ENCODE data around the gene PANK2.
A peak's percentile ranks its signal among the peaks of the same experiment; 100 is the strongest.
"Not testable (repeated sequence)": the region's sequence is repeated elsewhere in the genome, so short reads cannot be mapped to it uniquely, and the experiment has no call there.

The PANK2 gene

GRCh38 chr20:3889489-3890397 lies 556 bp downstream of the PANK2 start:
- Histone ChIP-seq H3K27me3 (ENCODE audit: control insufficient read depth, insufficient read depth, low read length) (no peaks in the 10 kb centered on the region), H3K4me3 (ENCODE audit: low read length) (peak overlapping the region; percentile 93), H3K9me3 (ENCODE audit: control insufficient read depth, insufficient read depth, low read length) (no peaks in the 10 kb centered on the region), H3K4me1 (ENCODE audit: control insufficient read depth, insufficient read depth, low read length) (peaks cover 1% of the 10 kb centered on the region; the same call in 1 of the 2 replicates), H3K27ac (ENCODE audit: low read length) (no peak overlapping the region), H3K36me3 (ENCODE audit: control insufficient read depth, insufficient read depth, low read length) (peaks cover under 1% of the 10 kb centered on the region; the same call in 1 of the 2 replicates)
- DNase-seq (ENCODE audit: low read depth, low spot score), result no peak
- WGBS (ENCODE audit: insufficient coverage, insufficient read length), result no CpG with 5 or more reads among the region's 68 CpGs

GRCh38 chr20:3890398-3890751 lies 1.2 kb downstream of the PANK2 start:
- Histone ChIP-seq H3K27ac (ENCODE audit: low read length) (no peak overlapping the region), H3K4me1 (ENCODE audit: control insufficient read depth, insufficient read depth, low read length) (peaks cover 4% of the 10 kb centered on the region; the same call in 1 of the 2 replicates), H3K27me3 (ENCODE audit: control insufficient read depth, insufficient read depth, low read length) (no peaks in the 10 kb centered on the region), H3K9me3 (ENCODE audit: control insufficient read depth, insufficient read depth, low read length) (no peaks in the 10 kb centered on the region), H3K4me3 (ENCODE audit: low read length) (peak overlapping the region; percentile 93), H3K36me3 (ENCODE audit: control insufficient read depth, insufficient read depth, low read length) (peaks cover 4% of the 10 kb centered on the region; the same call in 1 of the 2 replicates)
- DNase-seq (ENCODE audit: low read depth, low spot score), result no peak
- WGBS (ENCODE audit: insufficient coverage, insufficient read length), result no CpG with 5 or more reads among the region's 3 CpGs

GRCh38 chr20:3890999-3891929 lies 2.1 kb downstream of the PANK2 start:
- DNase-seq (ENCODE audit: low read depth, low spot score), result no peak
- H3K36me3 ChIP-seq (ENCODE audit: control insufficient read depth, insufficient read depth, low read length), result peaks cover 4% of the 10 kb centered on the region; the same call in 1 of the 2 replicates
- no peak overlapping the region for H3K27ac ChIP-seq (ENCODE audit: low read length)
- H3K27me3 ChIP-seq (ENCODE audit: control insufficient read depth, insufficient read depth, low read length), result no peaks in the 10 kb centered on the region
- H3K9me3 ChIP-seq (ENCODE audit: control insufficient read depth, insufficient read depth, low read length), result no peaks in the 10 kb centered on the region
- peaks cover 4% of the 10 kb centered on the region; the same call in 1 of the 2 replicates for H3K4me1 ChIP-seq (ENCODE audit: control insufficient read depth, insufficient read depth, low read length)
- peak overlapping the region; percentile 93; the same call in 1 of the 2 replicates for H3K4me3 ChIP-seq (ENCODE audit: low read length)
- WGBS (ENCODE audit: insufficient coverage, insufficient read length), result no CpG with 5 or more reads among the region's 16 CpGs

GRCh38 chr20:3894796-3895195 lies 5.6 kb downstream of the PANK2 start:
- DNase-seq (ENCODE audit: low read depth, low spot score), result no peak
- no CpG with 5 or more reads among the region's 5 CpGs for WGBS (ENCODE audit: insufficient coverage, insufficient read length)
- Histone ChIP-seq H3K4me1 (ENCODE audit: control insufficient read depth, insufficient read depth, low read length) (peaks cover 6% of the 10 kb centered on the region; the same call in 1 of the 2 replicates), H3K36me3 (ENCODE audit: control insufficient read depth, insufficient read depth, low read length) (peaks cover 4% of the 10 kb centered on the region; the same call in 1 of the 2 replicates), H3K27ac (ENCODE audit: low read length) (no peak overlapping the region), H3K27me3 (ENCODE audit: control insufficient read depth, insufficient read depth, low read length) (no peaks in the 10 kb centered on the region), H3K4me3 (ENCODE audit: low read length) (no peak overlapping the region), H3K9me3 (ENCODE audit: control insufficient read depth, insufficient read depth, low read length) (no peaks in the 10 kb centered on the region)

GRCh38 chr20:3896302-3896701 lies 7.1 kb downstream of the PANK2 start:
- Histone ChIP-seq H3K4me1 (ENCODE audit: control insufficient read depth, insufficient read depth, low read length) (peaks cover 6% of the 10 kb centered on the region; the same call in 1 of the 2 replicates), H3K4me3 (ENCODE audit: low read length) (no peak overlapping the region), H3K27me3 (ENCODE audit: control insufficient read depth, insufficient read depth, low read length) (no peaks in the 10 kb centered on the region), H3K9me3 (ENCODE audit: control insufficient read depth, insufficient read depth, low read length) (no peaks in the 10 kb centered on the region), H3K36me3 (ENCODE audit: control insufficient read depth, insufficient read depth, low read length) (peaks cover 4% of the 10 kb centered on the region; the same call in 1 of the 2 replicates), H3K27ac (ENCODE audit: low read length) (no peak overlapping the region)
- DNase-seq (ENCODE audit: low read depth, low spot score), result no peak
- WGBS (ENCODE audit: insufficient coverage, insufficient read length), result no CpG with 5 or more reads among the region's 4 CpGs

- no peak overlapping the region for H3K27ac ChIP-seq (ENCODE audit: low read length)
- no peak for DNase-seq (ENCODE audit: low read depth, low spot score)
- no CpG with 5 or more reads among the region's 10 CpGs for WGBS (ENCODE audit: insufficient coverage, insufficient read length)
- peaks cover 4% of the 10 kb centered on the region; the same call in 1 of the 2 replicates for H3K36me3 ChIP-seq (ENCODE audit: control insufficient read depth, insufficient read depth, low read length)
- no peaks in the 10 kb centered on the region for H3K27me3 ChIP-seq (ENCODE audit: control insufficient read depth, insufficient read depth, low read length)
- H3K4me3 ChIP-seq (ENCODE audit: low read length), result no peak overlapping the region
- H3K9me3 ChIP-seq (ENCODE audit: control insufficient read depth, insufficient read depth, low read length), result no peaks in the 10 kb centered on the region
- peaks cover 6% of the 10 kb centered on the region; the same call in 1 of the 2 replicates for H3K4me1 ChIP-seq (ENCODE audit: control insufficient read depth, insufficient read depth, low read length)
Measured at GRCh38 chr20:3896853-3897583, 7.8 kb downstream of the PANK2 start.

- not testable (repeated sequence) for DNase-seq (ENCODE audit: low read depth, low spot score); H3K27ac ChIP-seq (ENCODE audit: low read length); H3K27me3 ChIP-seq (ENCODE audit: control insufficient read depth, insufficient read depth, low read length); H3K36me3 ChIP-seq (ENCODE audit: control insufficient read depth, insufficient read depth, low read length); H3K4me1 ChIP-seq (ENCODE audit: control insufficient read depth, insufficient read depth, low read length); H3K9me3 ChIP-seq (ENCODE audit: control insufficient read depth, insufficient read depth, low read length); H3K4me3 ChIP-seq (ENCODE audit: low read length)
- no CpG with 5 or more reads among the region's 9 CpGs for WGBS (ENCODE audit: insufficient coverage, insufficient read length)
Measured at GRCh38 chr20:3898181-3898580, 9.0 kb downstream of the PANK2 start.

GRCh38 chr20:3898639-3899038 lies 9.5 kb downstream of the PANK2 start:
- H3K27ac ChIP-seq (ENCODE audit: low read length), result no peak overlapping the region
- peaks cover 4% of the 10 kb centered on the region; the same call in 1 of the 2 replicates for H3K36me3 ChIP-seq (ENCODE audit: control insufficient read depth, insufficient read depth, low read length)
- no peak for DNase-seq (ENCODE audit: low read depth, low spot score)
- H3K4me1 ChIP-seq (ENCODE audit: control insufficient read depth, insufficient read depth, low read length), result peaks cover 4% of the 10 kb centered on the region; the same call in 1 of the 2 replicates
- no peaks in the 10 kb centered on the region for H3K9me3 ChIP-seq (ENCODE audit: control insufficient read depth, insufficient read depth, low read length)
- no peaks in the 10 kb centered on the region for H3K27me3 ChIP-seq (ENCODE audit: control insufficient read depth, insufficient read depth, low read length)
- no CpG with 5 or more reads among the region's 4 CpGs for WGBS (ENCODE audit: insufficient coverage, insufficient read length)
- no peak overlapping the region for H3K4me3 ChIP-seq (ENCODE audit: low read length)

- H3K36me3 ChIP-seq (ENCODE audit: control insufficient read depth, insufficient read depth, low read length), result no peaks in the 10 kb centered on the region; the same call in 1 of the 2 replicates
- no peaks in the 10 kb centered on the region for H3K27me3 ChIP-seq (ENCODE audit: control insufficient read depth, insufficient read depth, low read length)
- H3K4me3 ChIP-seq (ENCODE audit: low read length), result no peak overlapping the region
- 0 out of 2 replicates have a peak, but pooled peaks cover 2% of the 10 kb centered on the region for H3K4me1 ChIP-seq (ENCODE audit: control insufficient read depth, insufficient read depth, low read length)
- H3K27ac ChIP-seq (ENCODE audit: low read length), result no peak overlapping the region
- no peak for DNase-seq (ENCODE audit: low read depth, low spot score)
- no CpG with 5 or more reads among the region's 3 CpGs for WGBS (ENCODE audit: insufficient coverage, insufficient read length)
- no peaks in the 10 kb centered on the region for H3K9me3 ChIP-seq (ENCODE audit: control insufficient read depth, insufficient read depth, low read length)
Measured at GRCh38 chr20:3900187-3900604, 11.0 kb downstream of the PANK2 start.

Data from iPS DF 6.9 (cell line).